ENCODE data around the gene ATP9A.
"Not testable (repeated sequence)": the region's sequence is repeated elsewhere in the genome, so short reads cannot be mapped to it uniquely, and the experiment has no call there.

The ATP9A gene

DNA sequence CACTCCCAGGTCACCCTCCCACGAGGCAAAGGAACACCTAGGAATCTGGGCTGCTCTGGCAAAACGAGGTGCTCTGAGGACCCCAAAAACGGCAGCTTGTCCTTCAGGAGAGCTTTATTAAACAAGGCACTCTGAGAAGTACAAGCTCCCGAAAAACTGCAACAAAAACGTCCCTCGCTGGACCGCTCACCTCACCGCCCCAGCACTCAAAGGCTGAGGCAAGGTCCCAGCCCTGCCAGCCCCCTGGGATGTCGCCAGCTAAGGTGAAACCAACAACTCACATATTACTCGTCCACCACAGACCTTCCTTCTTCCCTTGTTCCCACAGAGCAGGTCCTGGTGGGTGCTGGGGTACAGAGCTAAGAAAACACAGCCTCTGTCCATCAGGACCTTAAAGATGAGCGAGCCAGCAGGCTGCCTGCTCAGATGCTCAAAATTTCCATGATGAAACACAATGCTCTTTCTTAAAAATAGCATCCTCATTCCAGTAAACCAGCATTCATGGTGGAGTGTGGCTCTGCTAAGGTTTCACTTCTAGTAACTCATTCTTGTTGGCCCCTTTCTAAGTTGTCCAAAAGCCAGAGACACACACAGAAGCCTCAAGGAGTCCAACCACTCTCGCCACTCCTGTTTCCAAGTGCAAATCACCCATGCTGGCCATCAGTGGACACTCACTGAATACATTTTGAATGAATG lies 35.9 kb downstream of the ATP9A start:
- no peak for DNase-seq (ENCODE audit: low read depth)
- TF ChIP-seq, protein P1, sequence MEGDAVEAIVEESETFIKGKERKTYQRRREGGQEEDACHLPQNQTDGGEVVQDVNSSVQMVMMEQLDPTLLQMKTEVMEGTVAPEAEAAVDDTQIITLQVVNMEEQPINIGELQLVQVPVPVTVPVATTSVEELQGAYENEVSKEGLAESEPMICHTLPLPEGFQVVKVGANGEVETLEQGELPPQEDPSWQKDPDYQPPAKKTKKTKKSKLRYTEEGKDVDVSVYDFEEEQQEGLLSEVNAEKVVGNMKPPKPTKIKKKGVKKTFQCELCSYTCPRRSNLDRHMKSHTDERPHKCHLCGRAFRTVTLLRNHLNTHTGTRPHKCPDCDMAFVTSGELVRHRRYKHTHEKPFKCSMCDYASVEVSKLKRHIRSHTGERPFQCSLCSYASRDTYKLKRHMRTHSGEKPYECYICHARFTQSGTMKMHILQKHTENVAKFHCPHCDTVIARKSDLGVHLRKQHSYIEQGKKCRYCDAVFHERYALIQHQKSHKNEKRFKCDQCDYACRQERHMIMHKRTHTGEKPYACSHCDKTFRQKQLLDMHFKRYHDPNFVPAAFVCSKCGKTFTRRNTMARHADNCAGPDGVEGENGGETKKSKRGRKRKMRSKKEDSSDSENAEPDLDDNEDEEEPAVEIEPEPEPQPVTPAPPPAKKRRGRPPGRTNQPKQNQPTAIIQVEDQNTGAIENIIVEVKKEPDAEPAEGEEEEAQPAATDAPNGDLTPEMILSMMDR (IDR thresholded peaks at IDR 0.05; ENCODE audit: low read depth, low read length, missing control alignments), result no peak
- no peak overlapping the region for H3K4me3 ChIP-seq (ENCODE audit: low read depth, low read length)

DNA sequence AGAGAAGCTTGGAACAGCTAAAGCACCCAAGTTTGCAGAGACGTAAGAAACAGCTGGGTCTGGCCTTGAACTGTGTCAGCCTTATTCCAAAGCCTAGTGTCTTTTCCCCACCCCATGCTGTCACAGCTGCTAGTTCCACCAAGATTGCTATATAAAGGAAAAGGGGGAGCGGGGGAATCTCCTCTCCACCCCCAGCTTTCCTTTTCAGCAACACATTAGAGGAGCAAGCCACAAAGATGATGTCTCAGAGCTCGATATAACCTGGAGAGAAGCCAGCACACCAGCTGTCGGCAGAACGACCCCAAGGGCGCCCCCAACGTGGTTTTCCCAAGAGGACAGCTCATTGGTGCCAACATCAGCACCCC lies 36.5 kb downstream of the ATP9A start:
- no peak for DNase-seq (ENCODE audit: low read depth)
- TF ChIP-seq, protein P1 (IDR thresholded peaks at IDR 0.05; ENCODE audit: low read depth, low read length, missing control alignments), result no peak
- no peak overlapping the region for H3K4me3 ChIP-seq (ENCODE audit: low read depth, low read length)

DNA sequence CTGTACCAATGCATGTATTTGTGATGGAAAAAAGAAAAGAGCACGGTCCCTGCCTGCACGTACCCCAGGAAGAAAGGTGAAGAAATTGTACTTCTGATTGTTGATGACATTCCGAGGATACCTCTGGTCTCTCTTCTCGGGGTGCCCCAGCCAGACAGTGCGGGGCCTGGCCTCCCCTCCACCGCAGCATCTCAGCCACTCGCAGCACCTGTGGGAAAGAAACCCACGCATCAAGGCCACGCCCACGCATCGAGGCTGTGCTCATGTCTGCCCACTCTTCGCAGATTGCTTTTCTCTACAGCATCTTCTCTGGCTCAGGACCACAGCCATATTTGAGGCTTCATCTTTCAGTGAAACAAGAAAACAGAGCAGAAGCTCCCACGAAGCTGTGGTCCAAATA lies 38.4 kb downstream of the ATP9A start:
- no peak overlapping the region for H3K4me3 ChIP-seq (ENCODE audit: low read depth, low read length)
- TF ChIP-seq, protein P1 (IDR thresholded peaks at IDR 0.05; ENCODE audit: low read depth, low read length, missing control alignments), result no peak
- no peak for DNase-seq (ENCODE audit: low read depth)

DNA sequence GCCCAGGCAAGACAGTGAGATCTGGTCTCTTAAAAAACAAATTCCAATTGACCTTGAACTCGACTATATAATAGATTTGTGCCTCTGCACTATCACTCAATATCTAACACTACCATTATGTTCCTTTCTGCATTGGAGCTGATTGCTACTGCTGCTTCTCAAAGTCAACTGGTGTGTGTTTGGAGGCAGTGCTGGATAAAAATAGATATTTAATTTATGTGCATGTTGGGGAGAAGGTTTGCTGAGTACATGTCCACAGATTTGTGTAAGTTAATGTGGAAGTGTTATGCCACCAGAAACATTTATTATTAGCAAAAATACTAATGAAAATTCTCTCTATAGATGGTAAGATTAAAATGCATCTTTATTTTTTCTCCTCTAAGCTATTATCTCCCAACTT lies 39.5 kb downstream of the ATP9A start:
- no peak for DNase-seq (ENCODE audit: low read depth)
- H3K4me3 ChIP-seq (ENCODE audit: low read depth, low read length), result no peak overlapping the region
- TF ChIP-seq, protein P1 (IDR thresholded peaks at IDR 0.05; ENCODE audit: low read depth, low read length, missing control alignments), result no peak

DNA sequence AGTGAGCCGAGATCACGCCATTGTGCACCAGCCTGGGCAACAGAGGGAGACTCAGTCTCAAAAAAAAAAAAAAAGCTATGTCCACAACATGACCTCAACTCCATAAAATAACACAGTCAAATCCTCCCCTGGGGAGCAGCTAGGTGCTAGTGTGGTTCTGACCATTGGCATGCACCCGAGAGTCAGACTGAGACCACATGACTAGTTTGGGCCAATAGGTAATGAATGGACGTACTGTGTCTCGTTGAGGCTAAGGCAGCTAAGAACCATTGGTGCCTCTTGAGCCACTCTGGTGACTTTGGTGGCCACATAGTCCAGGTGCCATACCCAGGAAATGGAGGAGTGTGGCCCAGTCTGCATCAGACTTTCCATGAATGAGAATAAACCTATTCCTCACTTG lies 40.3 kb downstream of the ATP9A start:
- H3K4me3 ChIP-seq (ENCODE audit: low read depth, low read length), result no peak overlapping the region
- no peak for DNase-seq (ENCODE audit: low read depth)
- TF ChIP-seq, protein P1 (IDR thresholded peaks at IDR 0.05; ENCODE audit: low read depth, low read length, missing control alignments), result no peak

DNA sequence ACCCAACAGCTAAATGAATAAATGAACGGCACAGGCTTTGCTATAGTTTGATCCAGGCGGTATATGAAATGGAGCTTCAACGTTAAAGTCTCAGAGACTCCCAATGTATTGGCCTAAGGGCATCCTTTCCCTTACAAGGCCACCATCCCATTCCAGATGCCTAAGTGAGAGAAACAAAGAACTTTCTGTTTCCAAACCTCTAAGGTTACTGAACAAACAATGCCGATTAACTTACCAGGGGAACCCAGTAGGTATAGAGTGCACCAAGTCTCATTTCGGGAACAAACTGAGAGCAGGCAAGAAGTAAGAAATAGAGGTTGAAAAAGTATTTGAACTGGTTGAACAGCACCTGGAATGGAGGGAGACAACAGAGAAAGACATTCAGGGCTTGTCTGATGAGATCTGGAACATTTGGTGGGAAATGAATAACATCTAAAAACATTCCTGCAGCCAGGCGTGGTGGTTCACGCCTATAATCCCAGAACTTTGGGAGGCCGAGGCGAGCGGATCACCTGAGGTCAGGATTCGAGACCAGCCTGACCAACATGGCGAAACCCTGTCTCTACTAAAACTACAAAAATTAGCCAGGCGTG lies 42.5 kb downstream of the ATP9A start:
- no peak overlapping the region for H3K4me3 ChIP-seq (ENCODE audit: low read depth, low read length)
- TF ChIP-seq, protein P1 (IDR thresholded peaks at IDR 0.05; ENCODE audit: low read depth, low read length, missing control alignments), result no peak
- DNase-seq (ENCODE audit: low read depth), result no peak

DNA sequence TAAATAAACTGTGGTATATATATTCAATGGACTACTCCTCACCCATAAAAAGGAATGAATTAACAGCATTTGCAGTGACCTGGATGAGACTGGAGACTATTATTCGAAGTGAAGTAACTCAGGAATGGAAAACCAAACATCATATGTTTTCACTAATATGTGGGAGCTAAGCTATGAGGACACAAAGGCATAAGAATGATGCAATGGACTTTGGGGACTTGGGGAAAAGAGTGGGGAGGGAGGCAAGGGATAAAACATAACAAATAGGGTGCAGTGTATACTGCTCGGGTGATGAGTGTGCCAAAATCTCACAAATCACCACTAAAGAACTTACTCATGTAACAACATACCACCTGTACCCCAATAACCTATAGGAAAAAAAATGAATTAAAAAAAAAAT lies 45.2 kb downstream of the ATP9A start:
- DNase-seq (ENCODE audit: low read depth); H3K4me3 ChIP-seq (ENCODE audit: low read depth, low read length): not testable (repeated sequence)

DNA sequence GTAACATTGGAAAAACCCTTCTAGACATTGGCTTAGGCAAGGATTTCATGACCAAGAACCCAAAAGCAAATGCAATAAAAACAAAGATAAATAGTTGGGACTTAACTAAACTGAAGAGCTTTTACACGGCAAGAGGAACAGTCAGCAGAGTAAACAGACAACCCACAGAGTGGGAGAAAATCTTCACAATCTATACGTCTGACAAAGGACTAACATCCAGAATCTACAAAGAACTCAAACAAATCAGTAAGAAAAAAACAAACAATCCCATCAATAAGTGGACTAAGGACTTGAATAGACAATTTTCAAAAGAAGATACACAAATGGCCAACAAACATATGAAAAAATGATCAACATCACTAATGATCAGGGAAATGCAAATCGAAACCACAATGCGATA lies 45.9 kb downstream of the ATP9A start:
- DNase-seq (ENCODE audit: low read depth); H3K4me3 ChIP-seq (ENCODE audit: low read depth, low read length): not testable (repeated sequence)
